Mesothelial cell of epicardium (in vitro differentiated cells): ENCODE data around the gene VPS26B. TPM values are rescaled to one million over a fixed set of nuclear protein-coding genes. Genes with fewer than 3 reads are reported as not detected.
A peak's percentile ranks its signal among the peaks of the same experiment; 100 is the strongest.

Source experiments
- DNase-seq, 2 experiments: peaks; one replicate each; pipeline ENCODE4 v3.0.0; 2021; ENCODE audit warnings: low spot score in 2 of 2; ENCODE audit not compliant: unreplicated experiment in 2 of 2
- H3K27ac Mint-ChIP-seq: 2 replicates; pipeline ENCODE4 v1.8.0; 2021; ENCODE audit warnings: mixed read lengths
- H3K27me3 Mint-ChIP-seq: 2 replicates; pipeline ENCODE4 v1.8.0; 2021; ENCODE audit warnings: low read depth, mixed read lengths
- H3K36me3 Mint-ChIP-seq: 2 replicates; pipeline ENCODE4 v1.8.0; 2021; ENCODE audit warnings: mixed read lengths
- H3K4me1 Mint-ChIP-seq: 2 replicates; pipeline ENCODE4 v1.8.0; 2021; ENCODE audit warnings: mixed read lengths
- H3K4me3 Mint-ChIP-seq: 2 replicates; pipeline ENCODE4 v1.8.0; 2021; ENCODE audit warnings: mild to moderate bottlenecking, moderate library complexity, mixed read lengths
- H3K9me3 Mint-ChIP-seq: 2 replicates; pipeline ENCODE4 v1.8.0; 2021; ENCODE audit warnings: mixed read lengths
- total RNA-seq: library from RNA; stranded (reverse); gene quantifications from 3 replicates; pipeline ENCODE4 v1.2.1, GENCODE V29; 2021
- TF ChIP-seq, protein P1 (sequence below): fragments of 200-600 bp; sonication (generic); IDR thresholded peaks from one replicate; pipeline ENCODE4 v1.5.0; 2021; ENCODE audit warnings: antibody characterized with exemption; ENCODE audit not compliant: unreplicated experiment

The VPS26B gene
- total RNA-seq, 1 donor from 2014 or later, result 47.8 TPM

DNA sequence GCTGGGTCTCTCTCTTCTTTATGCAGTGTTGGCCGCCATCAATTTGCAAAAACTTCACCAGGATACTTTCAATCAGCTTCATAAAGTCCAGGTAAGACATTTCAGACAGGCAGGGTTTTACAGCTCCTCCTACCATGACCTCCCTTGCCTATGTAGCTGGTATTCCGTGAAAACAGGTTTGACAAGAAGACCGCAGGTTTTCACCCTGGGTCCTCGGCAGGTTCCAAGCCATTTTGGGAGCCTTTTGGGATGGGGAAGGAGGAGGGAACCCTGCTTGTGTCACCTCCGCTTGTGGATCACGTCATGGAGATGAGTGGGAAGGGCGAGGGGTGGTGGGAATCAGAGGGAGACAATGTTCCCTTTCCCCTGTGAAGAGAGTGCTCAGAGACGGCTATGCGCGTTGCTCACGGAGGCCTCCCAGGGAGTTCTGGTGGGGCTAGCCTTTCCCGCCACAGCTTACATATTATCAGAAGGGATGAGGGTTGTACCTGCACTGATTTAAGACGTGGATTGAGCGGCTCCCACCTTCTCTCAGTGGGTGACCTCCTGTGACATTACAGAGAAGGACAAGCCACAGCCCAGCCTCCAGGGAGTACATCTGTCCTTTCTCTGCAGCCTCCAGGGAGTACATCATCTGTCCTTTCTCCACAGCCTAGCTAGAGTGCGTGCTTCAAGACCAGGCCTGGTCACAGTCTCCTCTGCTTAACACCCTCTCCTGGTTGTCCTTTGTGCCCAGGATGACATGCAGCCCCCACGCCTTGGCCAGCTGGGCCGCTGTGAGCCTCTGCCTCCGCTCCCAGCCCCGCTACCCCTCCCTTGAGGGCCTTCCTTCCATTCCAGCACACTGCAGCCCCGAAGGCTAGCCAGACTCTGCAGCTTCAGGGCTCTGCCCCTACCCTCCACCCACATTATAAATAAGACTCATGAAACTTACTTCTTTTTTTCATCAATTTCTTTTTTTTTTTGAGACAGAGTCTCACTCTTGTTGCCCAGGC lies 68.9 kb downstream of the VPS26B start:
- Mint-ChIP-seq H3K4me3 (no peak overlapping the region), H3K4me1 (no peaks in the 10 kb centered on the region), H3K9me3 (no peaks in the 10 kb centered on the region), H3K36me3 (no peaks in the 10 kb centered on the region), H3K27ac (no peak overlapping the region), H3K27me3 (peaks cover 1% of the 10 kb centered on the region)
- TF ChIP-seq, protein P1, sequence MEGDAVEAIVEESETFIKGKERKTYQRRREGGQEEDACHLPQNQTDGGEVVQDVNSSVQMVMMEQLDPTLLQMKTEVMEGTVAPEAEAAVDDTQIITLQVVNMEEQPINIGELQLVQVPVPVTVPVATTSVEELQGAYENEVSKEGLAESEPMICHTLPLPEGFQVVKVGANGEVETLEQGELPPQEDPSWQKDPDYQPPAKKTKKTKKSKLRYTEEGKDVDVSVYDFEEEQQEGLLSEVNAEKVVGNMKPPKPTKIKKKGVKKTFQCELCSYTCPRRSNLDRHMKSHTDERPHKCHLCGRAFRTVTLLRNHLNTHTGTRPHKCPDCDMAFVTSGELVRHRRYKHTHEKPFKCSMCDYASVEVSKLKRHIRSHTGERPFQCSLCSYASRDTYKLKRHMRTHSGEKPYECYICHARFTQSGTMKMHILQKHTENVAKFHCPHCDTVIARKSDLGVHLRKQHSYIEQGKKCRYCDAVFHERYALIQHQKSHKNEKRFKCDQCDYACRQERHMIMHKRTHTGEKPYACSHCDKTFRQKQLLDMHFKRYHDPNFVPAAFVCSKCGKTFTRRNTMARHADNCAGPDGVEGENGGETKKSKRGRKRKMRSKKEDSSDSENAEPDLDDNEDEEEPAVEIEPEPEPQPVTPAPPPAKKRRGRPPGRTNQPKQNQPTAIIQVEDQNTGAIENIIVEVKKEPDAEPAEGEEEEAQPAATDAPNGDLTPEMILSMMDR, result no peak
- peak in 1 of 2 experiments; percentile 24 for DNase-seq

DNA sequence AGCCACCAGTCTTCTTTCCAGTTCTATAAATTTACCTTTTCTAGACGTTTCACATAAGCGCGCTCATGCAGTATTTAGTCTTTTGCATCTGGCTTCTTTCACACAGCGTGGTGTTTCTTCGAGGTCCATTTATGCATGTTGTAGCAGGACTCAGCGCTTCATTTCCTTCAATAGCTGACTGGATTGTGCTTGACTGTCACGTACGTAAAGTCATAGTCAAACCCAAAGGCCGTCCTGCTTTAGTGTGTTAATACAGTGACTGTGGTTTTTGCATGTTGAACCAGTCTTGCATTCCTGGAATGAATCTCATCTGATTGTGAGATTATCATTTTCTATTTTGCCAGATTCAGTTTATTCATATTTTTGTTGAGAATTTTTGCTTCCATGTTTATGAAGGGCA lies 70.2 kb downstream of the VPS26B start:
- no peak overlapping the region for H3K27ac Mint-ChIP-seq
- H3K4me1 Mint-ChIP-seq, result no peaks in the 10 kb centered on the region
- no peak overlapping the region for H3K4me3 Mint-ChIP-seq
- no peaks in the 10 kb centered on the region for H3K9me3 Mint-ChIP-seq
- TF ChIP-seq, protein P1, result no peak
- H3K27me3 Mint-ChIP-seq, result peaks cover 1% of the 10 kb centered on the region
- no peak for DNase-seq
- H3K36me3 Mint-ChIP-seq, result no peaks in the 10 kb centered on the region

Other genes with a start within 250 kb of the VPS26B start
- gene JAM3, start 155.6 kb upstream of the VPS26B start, total RNA-seq, result 36.2 to 39.3 TPM (median 37.6 TPM) in 3 replicates
- gene NCAPD3, start 704 bp upstream of the VPS26B start, total RNA-seq, result 25.4 to 30.9 TPM (median 30.0 TPM) in 3 replicates
- gene THYN1, start 28.7 kb downstream of the VPS26B start, total RNA-seq, result 34.2 to 38.6 TPM (median 34.9 TPM) in 3 replicates
- 23.1 to 24.4 TPM (median 23.1 TPM) in 3 replicates for gene ACAD8, start 28.9 kb downstream of the VPS26B start, total RNA-seq
- not detected in 3 replicates for gene GLB1L3, start 51.7 kb downstream of the VPS26B start, total RNA-seq
- 8.9 to 9.9 TPM (median 9.5 TPM) in 3 replicates for gene GLB1L2, start 107.3 kb downstream of the VPS26B start, total RNA-seq
- 1.4 to 1.5 TPM (median 1.5 TPM) in 3 replicates for gene B3GAT1, start 187.6 kb downstream of the VPS26B start, total RNA-seq